ENCODE results near the gene SYTL2.

SYTL2 gene

GRCh38 chr11:85831050-85831449 lies 20.1 kb upstream of the SYTL2 start:
- Histone ChIP-seq H3K4me3 (no peak overlapping the region), H3K36me3 (ENCODE audit: insufficient read depth, low read length) (no peaks in the 10 kb centered on the region), H3K9me3 (ENCODE audit: low read depth, low read length) (no peaks in the 10 kb centered on the region), H3K27ac (no peak overlapping the region), H3K9ac (ENCODE audit: insufficient read length) (no peak overlapping the region)
- no peak for TF ChIP-seq FOXP2 (optimal IDR thresholded peaks at IDR 0.05; ENCODE audit: control extremely low read depth, extremely low read length, insufficient read depth)
- TF ChIP-seq EZH2 (IDR thresholded peaks at IDR 0.05), result no peak
- TF ChIP-seq POLR2AphosphoS5 (IDR thresholded peaks at IDR 0.05; ENCODE audit: borderline replicate concordance, low read depth, low read length), result no peak
- DNase-seq (ENCODE audit: low read depth, low spot score), result no peak

GRCh38 chr11:85829172-85829571 lies 18.2 kb upstream of the SYTL2 start:
- no peak for TF ChIP-seq EZH2 (IDR thresholded peaks at IDR 0.05)
- TF ChIP-seq FOXP2 (optimal IDR thresholded peaks at IDR 0.05; ENCODE audit: control extremely low read depth, extremely low read length, insufficient read depth), result no peak
- TF ChIP-seq POLR2AphosphoS5 (IDR thresholded peaks at IDR 0.05; ENCODE audit: borderline replicate concordance, low read depth, low read length), result no peak
- Histone ChIP-seq H3K9me3 (ENCODE audit: low read depth, low read length) (no peaks in the 10 kb centered on the region), H3K9ac (ENCODE audit: insufficient read length) (no peak overlapping the region), H3K4me3 (no peak overlapping the region), H3K36me3 (ENCODE audit: insufficient read depth, low read length) (no peaks in the 10 kb centered on the region), H3K27ac (no peak overlapping the region)
- no peak for DNase-seq (ENCODE audit: low read depth, low spot score)

GRCh38 chr11:85828640-85828978 lies 17.7 kb upstream of the SYTL2 start:
- no peak for DNase-seq (ENCODE audit: low read depth, low spot score)
- H3K27ac ChIP-seq, result no peak overlapping the region
- no peaks in the 10 kb centered on the region for H3K36me3 ChIP-seq (ENCODE audit: insufficient read depth, low read length)
- no peak overlapping the region for H3K4me3 ChIP-seq
- H3K9me3 ChIP-seq (ENCODE audit: low read depth, low read length), result no peaks in the 10 kb centered on the region
- TF ChIP-seq FOXP2 (optimal IDR thresholded peaks at IDR 0.05; ENCODE audit: control extremely low read depth, extremely low read length, insufficient read depth) (no peak), EZH2 (IDR thresholded peaks at IDR 0.05) (no peak), POLR2AphosphoS5 (IDR thresholded peaks at IDR 0.05; ENCODE audit: borderline replicate concordance, low read depth, low read length) (no peak)
- no peak overlapping the region for H3K9ac ChIP-seq (ENCODE audit: insufficient read length)

- Histone ChIP-seq H3K4me3 (no peak overlapping the region), H3K27ac (no peak overlapping the region)
Observed at GRCh38 chr11:85827748-85828639, 17.1 kb upstream of the SYTL2 start.

GRCh38 chr11:85826116-85826855 lies 15.3 kb upstream of the SYTL2 start:
- TF ChIP-seq POLR2AphosphoS5 (IDR thresholded peaks at IDR 0.05; ENCODE audit: borderline replicate concordance, low read depth, low read length) (no peak), FOXP2 (optimal IDR thresholded peaks at IDR 0.05; ENCODE audit: control extremely low read depth, extremely low read length, insufficient read depth) (no peak), EZH2 (IDR thresholded peaks at IDR 0.05) (no peak)
- H3K36me3 ChIP-seq (ENCODE audit: insufficient read depth, low read length), result no peaks in the 10 kb centered on the region
- no peak overlapping the region for H3K9ac ChIP-seq (ENCODE audit: insufficient read length)
- no peak overlapping the region for H3K27ac ChIP-seq
- no peak overlapping the region for H3K4me3 ChIP-seq
- DNase-seq (ENCODE audit: low read depth, low spot score), result no peak
- H3K9me3 ChIP-seq (ENCODE audit: low read depth, low read length), result no peaks in the 10 kb centered on the region

More at GRCh38 chr11:85827748-85828639, 17.1 kb upstream of the SYTL2 start:
- TF ChIP-seq EZH2 (IDR thresholded peaks at IDR 0.05) (no peak), POLR2AphosphoS5 (IDR thresholded peaks at IDR 0.05; ENCODE audit: borderline replicate concordance, low read depth, low read length) (no peak), FOXP2 (optimal IDR thresholded peaks at IDR 0.05; ENCODE audit: control extremely low read depth, extremely low read length, insufficient read depth) (no peak)
- Histone ChIP-seq H3K9me3 (ENCODE audit: low read depth, low read length) (no peaks in the 10 kb centered on the region), H3K36me3 (ENCODE audit: insufficient read depth, low read length) (no peaks in the 10 kb centered on the region), H3K9ac (ENCODE audit: insufficient read length) (no peak overlapping the region)
- DNase-seq (ENCODE audit: low read depth, low spot score), result no peak

GRCh38 chr11:85825616-85826015 lies 14.7 kb upstream of the SYTL2 start:
- Histone ChIP-seq H3K9me3 (ENCODE audit: low read depth, low read length) (no peaks in the 10 kb centered on the region), H3K27ac (no peak overlapping the region), H3K9ac (ENCODE audit: insufficient read length) (no peak overlapping the region), H3K36me3 (ENCODE audit: insufficient read depth, low read length) (no peaks in the 10 kb centered on the region), H3K4me3 (no peak overlapping the region)
- DNase-seq (ENCODE audit: low read depth, low spot score), result no peak
- TF ChIP-seq EZH2 (IDR thresholded peaks at IDR 0.05), result no peak
- TF ChIP-seq POLR2AphosphoS5 (IDR thresholded peaks at IDR 0.05; ENCODE audit: borderline replicate concordance, low read depth, low read length), result no peak
- TF ChIP-seq FOXP2 (optimal IDR thresholded peaks at IDR 0.05; ENCODE audit: control extremely low read depth, extremely low read length, insufficient read depth), result no peak

- no peak overlapping the region for H3K4me3 ChIP-seq
- H3K27ac ChIP-seq, result no peak overlapping the region
- no peaks in the 10 kb centered on the region for H3K36me3 ChIP-seq (ENCODE audit: insufficient read depth, low read length)
- DNase-seq (ENCODE audit: low read depth, low spot score), result no peak
- no peak for TF ChIP-seq EZH2 (IDR thresholded peaks at IDR 0.05)
- TF ChIP-seq POLR2AphosphoS5 (IDR thresholded peaks at IDR 0.05; ENCODE audit: borderline replicate concordance, low read depth, low read length), result no peak
- H3K9ac ChIP-seq (ENCODE audit: insufficient read length), result no peak overlapping the region
- H3K9me3 ChIP-seq (ENCODE audit: low read depth, low read length), result no peaks in the 10 kb centered on the region
Observed at GRCh38 chr11:85823816-85824215, 12.9 kb upstream of the SYTL2 start.

- Histone ChIP-seq H3K36me3 (ENCODE audit: insufficient read depth, low read length) (no peaks in the 10 kb centered on the region), H3K9ac (ENCODE audit: insufficient read length) (no peak overlapping the region)
- DNase-seq (ENCODE audit: low read depth, low spot score), result no peak
Observed at GRCh38 chr11:85822814-85823213, 11.9 kb upstream of the SYTL2 start.

More at GRCh38 chr11:85822814-85823213, 11.9 kb upstream of the SYTL2 start:
- Histone ChIP-seq H3K9me3 (ENCODE audit: low read depth, low read length) (no peaks in the 10 kb centered on the region), H3K4me3 (no peak overlapping the region), H3K27ac (no peak overlapping the region)
- TF ChIP-seq POLR2AphosphoS5 (IDR thresholded peaks at IDR 0.05; ENCODE audit: borderline replicate concordance, low read depth, low read length) (no peak), FOXP2 (optimal IDR thresholded peaks at IDR 0.05; ENCODE audit: control extremely low read depth, extremely low read length, insufficient read depth) (no peak), EZH2 (IDR thresholded peaks at IDR 0.05) (no peak)
